GM12875 (cell line): Measurements from ENCODE around the gene ISY1.

Source experiments
- H3K4me3 ChIP-seq: one replicate; pipeline ENCODE4 v1.5.1; 2011; ENCODE audit warnings: low read depth, low read length, control low read depth
- TF ChIP-seq, protein P1 (sequence below): IDR thresholded peaks from 2 replicates; pipeline ENCODE4 v1.5.1; 2011; ENCODE audit warnings: low read depth, mild to moderate bottlenecking, control low read depth, inconsistent platforms, low read length, moderate library complexity, borderline replicate concordance; ENCODE audit not compliant: insufficient read depth

ISY1 gene

DNA sequence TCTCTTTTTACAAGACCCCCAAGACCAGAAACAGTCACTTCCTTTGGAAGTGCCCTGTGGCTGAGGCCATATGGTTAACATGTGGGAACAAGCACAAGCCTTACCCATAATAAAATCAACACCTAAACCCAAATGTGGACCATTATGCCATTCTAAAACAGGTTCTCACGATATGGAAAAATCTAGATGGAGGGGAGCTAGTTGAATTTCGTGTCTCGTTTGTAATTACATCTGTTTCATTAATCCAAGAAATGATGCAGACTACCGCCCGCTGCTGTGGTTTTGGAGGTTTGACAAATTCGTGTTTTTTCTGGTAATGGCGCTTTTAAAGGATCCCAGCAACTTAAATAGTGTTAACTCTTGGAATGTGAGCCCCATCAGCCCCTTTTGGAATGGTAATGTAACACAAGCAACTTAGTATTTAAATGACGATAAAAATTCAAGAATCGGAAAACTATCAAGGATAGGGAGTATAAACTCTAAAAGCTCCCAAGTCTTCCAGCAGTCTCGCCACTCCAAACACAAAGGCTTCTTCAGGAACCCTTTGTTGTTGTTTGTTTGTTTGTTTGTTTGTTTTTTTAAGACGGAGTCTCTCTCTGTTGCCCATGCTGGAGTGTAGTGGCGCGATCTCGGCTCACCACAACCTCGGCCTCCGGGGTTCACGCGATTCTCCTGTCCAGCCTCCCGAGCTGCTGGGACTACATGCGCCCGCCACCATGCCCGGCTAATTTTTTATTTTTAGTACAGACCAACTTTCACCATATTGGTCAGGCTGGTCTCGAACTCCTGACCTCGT lies 21.7 kb upstream of the ISY1 start:
- TF ChIP-seq, protein P1, sequence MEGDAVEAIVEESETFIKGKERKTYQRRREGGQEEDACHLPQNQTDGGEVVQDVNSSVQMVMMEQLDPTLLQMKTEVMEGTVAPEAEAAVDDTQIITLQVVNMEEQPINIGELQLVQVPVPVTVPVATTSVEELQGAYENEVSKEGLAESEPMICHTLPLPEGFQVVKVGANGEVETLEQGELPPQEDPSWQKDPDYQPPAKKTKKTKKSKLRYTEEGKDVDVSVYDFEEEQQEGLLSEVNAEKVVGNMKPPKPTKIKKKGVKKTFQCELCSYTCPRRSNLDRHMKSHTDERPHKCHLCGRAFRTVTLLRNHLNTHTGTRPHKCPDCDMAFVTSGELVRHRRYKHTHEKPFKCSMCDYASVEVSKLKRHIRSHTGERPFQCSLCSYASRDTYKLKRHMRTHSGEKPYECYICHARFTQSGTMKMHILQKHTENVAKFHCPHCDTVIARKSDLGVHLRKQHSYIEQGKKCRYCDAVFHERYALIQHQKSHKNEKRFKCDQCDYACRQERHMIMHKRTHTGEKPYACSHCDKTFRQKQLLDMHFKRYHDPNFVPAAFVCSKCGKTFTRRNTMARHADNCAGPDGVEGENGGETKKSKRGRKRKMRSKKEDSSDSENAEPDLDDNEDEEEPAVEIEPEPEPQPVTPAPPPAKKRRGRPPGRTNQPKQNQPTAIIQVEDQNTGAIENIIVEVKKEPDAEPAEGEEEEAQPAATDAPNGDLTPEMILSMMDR = no peak
- H3K4me3 ChIP-seq = peak overlapping the region; percentile 93

DNA sequence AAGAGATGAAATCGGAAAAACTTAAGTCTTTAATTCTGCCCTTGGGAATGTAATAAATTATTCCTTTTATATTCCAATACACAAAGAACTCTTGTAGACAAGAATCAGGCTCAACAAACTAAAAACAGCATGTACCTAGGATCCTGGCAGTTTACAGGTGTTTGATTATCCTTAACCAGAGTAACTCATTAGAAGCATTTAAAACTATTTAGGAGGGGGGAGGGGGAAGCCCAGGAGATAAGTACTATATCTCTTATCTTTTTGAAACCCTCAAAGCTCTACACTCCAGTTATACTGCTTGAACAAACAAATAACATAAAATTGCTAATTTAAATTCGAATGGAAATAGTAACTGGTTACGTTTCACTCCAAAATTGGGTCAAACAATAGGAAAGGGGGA lies 21.0 kb upstream of the ISY1 start:
- TF ChIP-seq, protein P1 = no peak
- peak overlapping the region; percentile 93 for H3K4me3 ChIP-seq

DNA sequence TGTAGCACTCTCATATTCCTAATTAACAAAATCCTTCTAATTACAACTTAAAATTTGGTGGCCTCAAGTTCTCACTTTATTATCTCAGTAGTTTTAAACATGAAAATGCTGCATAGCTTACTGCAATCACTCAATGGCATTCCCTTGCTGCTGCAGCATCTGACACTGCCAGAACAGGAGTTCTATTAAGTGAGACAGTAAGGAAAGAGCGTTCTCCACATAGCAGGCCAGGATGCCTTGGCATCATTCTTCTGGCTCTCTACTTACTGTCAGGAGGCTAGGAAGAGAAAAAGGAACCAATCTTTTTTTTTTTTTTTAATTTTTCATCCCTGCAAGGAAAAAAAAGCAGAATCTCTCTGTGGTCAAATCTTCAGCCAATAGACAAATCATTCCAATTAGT lies 19.6 kb upstream of the ISY1 start:
- TF ChIP-seq, protein P1 = no peak
- H3K4me3 ChIP-seq = no peak overlapping the region

DNA sequence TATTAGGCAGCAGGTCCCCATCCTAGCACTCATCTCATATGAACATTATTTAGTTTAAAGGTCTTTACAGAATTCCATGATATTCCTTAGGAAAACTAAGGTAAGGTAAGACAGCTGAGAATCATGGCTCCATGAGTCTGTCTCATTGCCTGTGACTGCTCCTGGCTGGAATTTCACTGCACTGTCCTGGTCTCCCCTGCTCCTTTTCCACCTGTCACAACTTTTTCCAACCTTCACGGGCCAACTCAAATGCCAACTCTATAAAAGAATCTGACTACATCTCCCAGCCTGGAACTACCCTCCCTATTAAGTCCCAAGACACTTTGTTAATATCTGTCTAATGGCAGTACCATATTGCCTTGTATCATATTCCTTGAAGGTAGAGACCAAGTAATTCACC lies 15.2 kb upstream of the ISY1 start:
- TF ChIP-seq, protein P1 = no peak
- no peak overlapping the region for H3K4me3 ChIP-seq

DNA sequence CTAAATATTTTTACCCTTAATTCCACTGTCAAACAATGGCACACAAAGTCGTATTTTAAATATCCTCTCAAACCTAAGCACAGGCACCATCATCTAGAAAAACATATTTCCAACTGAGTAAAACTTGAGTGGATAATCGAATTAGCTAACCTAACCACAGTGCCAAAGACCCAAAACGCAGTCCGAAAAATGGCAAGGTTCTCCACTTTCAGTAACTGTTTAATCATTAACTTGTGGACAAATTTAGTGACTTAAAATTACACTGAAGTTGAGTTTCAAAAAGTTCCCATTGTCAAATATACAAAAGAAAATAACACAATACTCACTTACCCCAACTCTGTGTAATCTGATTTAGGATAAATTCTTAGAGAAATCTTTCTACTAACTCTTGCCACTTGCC lies 12.9 kb upstream of the ISY1 start:
- TF ChIP-seq, protein P1 = no peak
- no peak overlapping the region for H3K4me3 ChIP-seq

DNA sequence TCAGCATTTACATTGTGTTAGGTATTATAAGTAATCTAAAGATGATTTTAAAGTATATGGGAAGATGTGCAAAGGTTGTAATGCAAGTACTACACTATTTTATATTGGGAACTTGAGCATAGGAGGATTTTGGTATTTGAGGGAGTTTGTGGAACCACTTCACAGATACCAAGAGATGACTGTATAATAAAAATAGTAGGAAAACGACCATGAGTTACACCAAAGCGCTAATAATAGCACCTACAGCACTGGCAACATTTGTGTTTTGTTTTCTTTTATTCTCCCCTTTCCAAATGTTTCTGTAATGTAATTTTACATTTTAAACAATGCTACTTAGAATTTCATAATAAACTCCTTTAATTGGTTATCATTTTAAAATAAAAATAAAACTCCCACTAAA lies 12.3 kb upstream of the ISY1 start:
- no peak overlapping the region for H3K4me3 ChIP-seq
- TF ChIP-seq, protein P1 = no peak
